ENCODE measurements around the gene RAB8B.

The RAB8B gene

GRCh38 chr15:63277038-63277892, 87.9 kb downstream of the RAB8B start, which contains the start of gene APH1B:
Gene APH1B (plus strand): TSS chr15:63277605. CDS start chr15:63277624, 19 bp downstream.
- DNase-seq = peak; percentile 95

GRCh38 chr15:63277893-63278456, 88.6 kb downstream of the RAB8B start:
- DNase-seq = peak; percentile 17

DNA sequence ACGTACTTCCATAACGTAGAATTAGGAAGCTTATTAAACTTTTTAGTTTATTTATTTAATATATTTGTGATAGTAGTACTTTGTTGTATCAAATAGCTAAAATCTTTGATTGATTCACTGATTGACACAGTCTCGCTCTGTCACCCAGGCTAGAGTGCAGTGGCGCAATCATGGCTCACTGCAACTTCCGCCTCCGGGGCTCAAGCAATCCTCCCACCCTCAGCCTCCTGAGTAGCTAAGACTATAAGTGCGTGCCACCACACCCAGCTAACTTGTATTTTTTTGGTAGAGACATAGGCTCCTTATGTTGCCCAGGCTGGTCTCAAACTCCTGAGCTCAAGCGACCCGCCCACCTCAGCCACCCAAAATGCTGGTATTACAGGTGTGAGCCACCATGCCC, 93.7 kb downstream of the RAB8B start:
- no peak for DNase-seq

GRCh38 chr15:63284335-63284734, 94.9 kb downstream of the RAB8B start:
- no peak for DNase-seq

DNA sequence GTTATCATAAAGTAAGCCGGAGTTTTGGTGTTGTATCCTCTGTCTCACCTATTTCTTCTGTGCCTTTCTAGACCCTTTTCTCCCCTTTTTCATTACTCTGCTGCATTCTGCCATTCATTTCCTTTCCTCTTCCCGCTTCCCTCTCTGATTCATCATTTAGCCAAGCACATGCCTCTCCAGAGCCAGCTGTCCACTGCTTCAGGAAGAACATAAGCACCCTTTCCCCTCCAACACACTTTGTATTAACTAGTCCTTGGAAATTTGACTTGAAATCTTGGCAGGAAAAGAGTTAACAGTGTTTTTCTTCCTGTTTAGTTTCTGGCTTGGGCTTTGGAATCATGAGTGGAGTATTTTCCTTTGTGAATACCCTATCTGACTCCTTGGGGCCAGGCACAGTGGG, 97.7 kb downstream of the RAB8B start:
- DNase-seq = no peak

- DNase-seq = no peak
Measured at GRCh38 chr15:63288342-63288741, 98.9 kb downstream of the RAB8B start.

GRCh38 chr15:63288778-63289378, 99.5 kb downstream of the RAB8B start:
- no peak for DNase-seq

- no peak for DNase-seq
Measured at GRCh38 chr15:63291507-63291906, 102.1 kb downstream of the RAB8B start.

DNA sequence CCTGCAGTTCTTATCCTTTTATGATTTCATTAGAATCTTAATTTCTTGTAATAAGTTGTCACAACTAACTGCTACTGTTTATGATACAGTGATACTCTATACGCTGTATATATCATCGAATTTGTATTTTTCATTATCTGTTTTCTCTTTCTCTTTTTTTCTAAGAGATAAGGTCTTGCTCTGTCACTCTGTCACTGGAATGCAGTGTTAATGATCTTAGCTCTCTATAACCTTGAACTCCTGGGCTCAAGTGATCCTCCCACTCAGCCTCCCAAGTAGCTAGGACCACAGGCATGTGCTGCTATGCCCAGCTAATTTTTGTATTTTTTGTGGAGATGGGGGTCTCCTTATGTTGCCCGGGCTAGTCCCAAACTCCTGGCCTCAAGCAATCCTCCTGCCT, 102.8 kb downstream of the RAB8B start:
- no peak for DNase-seq

- no peak for DNase-seq
Measured at GRCh38 chr15:63292771-63293170, 103.4 kb downstream of the RAB8B start.

GRCh38 chr15:63294359-63294758, 105.0 kb downstream of the RAB8B start:
- DNase-seq = no peak

GRCh38 chr15:63295341-63295740, 105.9 kb downstream of the RAB8B start:
- DNase-seq = no peak

GRCh38 chr15:63296195-63296594, 106.8 kb downstream of the RAB8B start:
- peak; percentile 4 for DNase-seq

DNA sequence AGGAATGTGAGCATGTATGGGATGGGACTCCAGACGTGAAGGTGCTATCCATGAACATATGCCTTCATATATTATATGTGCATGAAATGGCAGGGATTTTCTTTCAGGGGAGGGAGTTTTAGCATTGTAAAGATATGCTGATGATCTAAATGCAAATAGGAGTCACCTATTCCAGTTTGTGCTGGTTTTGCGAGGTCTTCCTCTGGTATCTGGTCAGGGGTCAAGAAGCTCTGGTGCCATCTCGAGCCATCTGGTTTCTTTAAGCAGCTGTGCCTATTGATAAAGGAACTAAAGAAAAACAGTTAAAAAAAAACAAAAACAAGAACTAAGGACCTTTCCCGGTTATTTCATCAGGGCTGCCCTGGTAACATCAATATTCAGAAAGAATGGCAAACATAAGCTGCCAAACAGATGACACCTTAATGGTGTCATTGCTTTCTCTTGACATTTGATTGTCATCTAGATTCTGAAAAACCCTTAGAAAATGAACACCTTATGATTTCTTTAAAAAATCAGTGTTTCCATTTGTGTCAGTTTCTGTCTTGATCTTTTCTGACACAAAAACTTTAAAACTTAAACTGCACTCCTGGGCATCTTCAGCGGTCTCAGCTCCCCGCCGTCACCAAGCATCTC, 110.7 kb downstream of the RAB8B start:
- DNase-seq = no peak

DNA sequence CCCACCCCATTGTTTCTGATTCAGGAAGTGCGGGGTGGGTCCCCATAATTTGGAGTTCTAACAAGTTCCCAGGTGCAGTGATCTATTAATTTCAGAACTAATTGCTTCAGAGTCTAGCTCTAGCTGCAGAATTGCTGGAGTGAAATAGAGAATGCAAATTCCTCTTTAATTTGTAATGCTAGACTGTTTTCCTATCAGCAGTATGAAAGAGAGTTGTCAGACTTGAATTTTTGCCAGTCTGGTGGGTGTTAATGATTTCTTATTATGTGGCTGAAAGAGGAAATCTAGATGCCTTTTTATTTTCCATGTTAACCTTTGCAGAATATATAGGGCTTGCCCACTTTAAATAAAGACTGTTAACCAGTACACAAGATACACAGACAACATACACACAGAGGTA, 111.7 kb downstream of the RAB8B start:
- no peak for DNase-seq

- no peak for DNase-seq
Measured at GRCh38 chr15:63305260-63305659, 115.9 kb downstream of the RAB8B start.

- DNase-seq = no peak
Measured at GRCh38 chr15:63306492-63307073, 117.2 kb downstream of the RAB8B start.

DNA sequence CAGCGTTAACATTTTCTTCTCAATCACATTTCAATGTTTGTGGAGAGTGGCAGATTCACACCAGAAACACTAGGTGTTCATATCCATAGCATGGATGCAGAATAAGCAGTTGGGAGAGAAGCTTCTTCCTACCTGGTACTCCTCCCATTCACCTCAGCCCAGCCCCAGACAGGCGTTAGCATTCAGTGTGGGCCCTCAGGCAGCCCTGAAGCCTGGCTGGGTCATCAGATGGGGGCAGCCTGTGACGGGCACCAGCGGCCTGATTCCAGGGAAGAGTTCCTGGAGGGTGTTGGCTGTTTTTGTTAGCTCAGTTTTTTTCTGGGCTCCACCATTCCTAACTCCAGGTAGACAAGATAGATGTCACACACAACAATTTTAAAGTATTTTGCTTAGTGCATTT, 119.1 kb downstream of the RAB8B start:
- no peak for DNase-seq

DNA sequence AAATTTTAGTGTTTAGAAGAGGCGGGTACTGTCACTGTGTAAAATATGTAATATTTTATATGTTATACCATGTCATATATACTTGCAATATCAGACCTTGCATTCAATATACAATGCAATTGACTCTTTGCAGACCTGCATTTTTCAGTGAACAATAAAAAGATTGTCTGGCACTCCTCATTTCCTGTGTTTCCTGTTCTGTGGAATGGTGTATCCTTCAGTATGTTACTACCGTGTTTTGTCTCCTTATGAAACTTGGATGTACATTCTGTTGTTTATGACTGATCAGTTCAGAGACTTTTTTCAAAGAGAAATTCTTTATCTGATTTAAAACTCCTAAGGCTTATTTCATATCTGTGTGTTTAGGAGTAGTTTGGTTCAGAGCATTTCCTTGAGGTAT, 119.5 kb downstream of the RAB8B start:
- no peak for DNase-seq

- no peak for DNase-seq
Measured at GRCh38 chr15:63310646-63311045, 121.2 kb downstream of the RAB8B start.

GRCh38 chr15:63312286-63312685, 122.9 kb downstream of the RAB8B start:
- no peak for DNase-seq

DNA sequence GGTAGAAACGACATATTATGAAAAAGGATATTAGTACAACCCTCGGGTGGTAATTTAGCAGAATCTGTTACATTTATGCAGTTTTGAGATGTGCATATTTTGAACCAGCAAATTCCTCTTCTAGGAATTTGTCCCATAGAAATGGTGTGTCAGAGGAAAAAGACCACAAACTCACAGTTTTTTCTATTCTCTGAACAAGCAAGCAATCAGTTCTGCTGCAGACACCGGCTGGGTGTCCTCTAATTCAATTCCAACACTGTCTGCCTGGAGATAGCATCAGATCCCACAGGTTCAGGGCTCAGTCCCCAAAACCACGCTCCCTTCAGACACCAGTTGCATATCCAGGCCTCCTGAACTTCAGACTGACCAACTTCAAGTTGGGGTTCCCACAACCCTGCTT, 124.4 kb downstream of the RAB8B start:
- DNase-seq = no peak

- DNase-seq = no peak
Measured at GRCh38 chr15:63314409-63314808, 125.0 kb downstream of the RAB8B start.

Data from CD4-positive, alpha-beta T cell treated with Interleukin-17A for 4 hours (primary cell).